GM23338 (cell line): ENCODE results near the gene PADI1.

Experiments
- EZH2 ChIP-seq: fragments of 200-600 bp; sonication (generic); IDR thresholded peaks from one replicate; pipeline ENCODE4 v1.8.0; 2017; ENCODE audit warnings: antibody characterized with exemption, mild to moderate bottlenecking, low read depth; ENCODE audit not compliant: unreplicated experiment
- JUNB ChIP-seq: IDR thresholded peaks from one replicate; pipeline ENCODE4 v1.6.1; 2016; ENCODE audit warnings: antibody characterized with exemption; ENCODE audit not compliant: unreplicated experiment
- NANOG ChIP-seq: IDR thresholded peaks from 2 replicates; pipeline ENCODE4 v1.6.1; 2016; ENCODE audit warnings: antibody characterized with exemption, borderline replicate concordance
- POLR2AphosphoS5 ChIP-seq: IDR thresholded peaks from 2 replicates; pipeline ENCODE4 v1.6.1; 2016; ENCODE audit warnings: antibody characterized with exemption, low read depth
- TF ChIP-seq, protein P1 (sequence below), 2 experiments: fragments of 200-600 bp in 1 of 2; sonication (generic) in 1 of 2; conservative IDR thresholded peaks; 2 replicates each; pipeline versions ENCODE4 v1.5.1 to v1.6.1; 2016 to 2017; ENCODE audit warnings: antibody characterized with exemption in 2 of 2, low read depth in 2 of 2, mild to moderate bottlenecking in 2 of 2, moderate library complexity in 1 of 2
- TF ChIP-seq, protein P2 (sequence below): IDR thresholded peaks from one replicate; pipeline ENCODE4 v1.6.1; 2018; ENCODE audit warnings: antibody characterized with exemption; ENCODE audit not compliant: unreplicated experiment

DNA sequence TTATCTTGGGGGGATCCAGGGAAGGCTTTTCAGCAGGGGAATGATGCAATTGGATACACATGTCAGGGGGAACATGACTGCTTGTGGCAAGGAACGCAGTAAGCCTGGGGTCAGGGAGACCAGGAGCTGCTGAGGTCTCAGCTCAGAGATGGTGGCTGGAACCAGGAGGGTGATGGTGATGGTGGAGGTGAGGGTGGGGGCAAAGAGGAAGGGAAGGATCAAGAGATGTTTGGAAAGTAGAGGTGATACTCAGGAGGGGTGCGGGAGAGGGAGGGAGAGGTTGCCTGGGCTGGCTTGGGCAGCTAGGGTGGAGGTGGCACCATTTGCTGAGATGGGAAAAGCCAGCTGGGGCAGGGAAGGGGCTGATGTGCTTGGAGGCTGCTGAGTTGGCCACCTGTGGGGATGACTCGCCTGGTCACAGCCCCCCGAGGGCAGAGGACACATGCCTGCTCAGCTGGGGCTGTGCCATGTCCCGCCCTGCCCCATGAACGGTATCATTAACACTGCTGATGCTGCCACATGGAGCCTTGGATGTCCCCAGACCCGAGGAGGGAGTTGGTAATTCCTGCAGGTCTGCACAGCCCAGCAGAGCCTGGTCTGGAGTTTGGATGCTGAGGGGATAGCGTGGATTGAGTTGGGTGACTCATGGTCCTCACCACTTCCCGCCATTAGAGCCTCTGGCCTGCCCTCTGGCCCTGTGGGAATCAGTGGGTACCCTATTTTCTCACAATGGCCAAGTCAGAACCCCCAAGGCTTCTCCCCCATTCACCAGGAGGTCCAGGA is 6.3 kb upstream of the PADI1 start:
- TF ChIP-seq, protein P1, sequence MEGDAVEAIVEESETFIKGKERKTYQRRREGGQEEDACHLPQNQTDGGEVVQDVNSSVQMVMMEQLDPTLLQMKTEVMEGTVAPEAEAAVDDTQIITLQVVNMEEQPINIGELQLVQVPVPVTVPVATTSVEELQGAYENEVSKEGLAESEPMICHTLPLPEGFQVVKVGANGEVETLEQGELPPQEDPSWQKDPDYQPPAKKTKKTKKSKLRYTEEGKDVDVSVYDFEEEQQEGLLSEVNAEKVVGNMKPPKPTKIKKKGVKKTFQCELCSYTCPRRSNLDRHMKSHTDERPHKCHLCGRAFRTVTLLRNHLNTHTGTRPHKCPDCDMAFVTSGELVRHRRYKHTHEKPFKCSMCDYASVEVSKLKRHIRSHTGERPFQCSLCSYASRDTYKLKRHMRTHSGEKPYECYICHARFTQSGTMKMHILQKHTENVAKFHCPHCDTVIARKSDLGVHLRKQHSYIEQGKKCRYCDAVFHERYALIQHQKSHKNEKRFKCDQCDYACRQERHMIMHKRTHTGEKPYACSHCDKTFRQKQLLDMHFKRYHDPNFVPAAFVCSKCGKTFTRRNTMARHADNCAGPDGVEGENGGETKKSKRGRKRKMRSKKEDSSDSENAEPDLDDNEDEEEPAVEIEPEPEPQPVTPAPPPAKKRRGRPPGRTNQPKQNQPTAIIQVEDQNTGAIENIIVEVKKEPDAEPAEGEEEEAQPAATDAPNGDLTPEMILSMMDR (conservative IDR thresholded peaks at IDR 0.05; ENCODE audit: low read depth in 2 of 2) = no peak
- TF ChIP-seq EZH2 (no peak), POLR2AphosphoS5 (no peak), JUNB (no peak), NANOG (no peak)
- TF ChIP-seq, protein P2, sequence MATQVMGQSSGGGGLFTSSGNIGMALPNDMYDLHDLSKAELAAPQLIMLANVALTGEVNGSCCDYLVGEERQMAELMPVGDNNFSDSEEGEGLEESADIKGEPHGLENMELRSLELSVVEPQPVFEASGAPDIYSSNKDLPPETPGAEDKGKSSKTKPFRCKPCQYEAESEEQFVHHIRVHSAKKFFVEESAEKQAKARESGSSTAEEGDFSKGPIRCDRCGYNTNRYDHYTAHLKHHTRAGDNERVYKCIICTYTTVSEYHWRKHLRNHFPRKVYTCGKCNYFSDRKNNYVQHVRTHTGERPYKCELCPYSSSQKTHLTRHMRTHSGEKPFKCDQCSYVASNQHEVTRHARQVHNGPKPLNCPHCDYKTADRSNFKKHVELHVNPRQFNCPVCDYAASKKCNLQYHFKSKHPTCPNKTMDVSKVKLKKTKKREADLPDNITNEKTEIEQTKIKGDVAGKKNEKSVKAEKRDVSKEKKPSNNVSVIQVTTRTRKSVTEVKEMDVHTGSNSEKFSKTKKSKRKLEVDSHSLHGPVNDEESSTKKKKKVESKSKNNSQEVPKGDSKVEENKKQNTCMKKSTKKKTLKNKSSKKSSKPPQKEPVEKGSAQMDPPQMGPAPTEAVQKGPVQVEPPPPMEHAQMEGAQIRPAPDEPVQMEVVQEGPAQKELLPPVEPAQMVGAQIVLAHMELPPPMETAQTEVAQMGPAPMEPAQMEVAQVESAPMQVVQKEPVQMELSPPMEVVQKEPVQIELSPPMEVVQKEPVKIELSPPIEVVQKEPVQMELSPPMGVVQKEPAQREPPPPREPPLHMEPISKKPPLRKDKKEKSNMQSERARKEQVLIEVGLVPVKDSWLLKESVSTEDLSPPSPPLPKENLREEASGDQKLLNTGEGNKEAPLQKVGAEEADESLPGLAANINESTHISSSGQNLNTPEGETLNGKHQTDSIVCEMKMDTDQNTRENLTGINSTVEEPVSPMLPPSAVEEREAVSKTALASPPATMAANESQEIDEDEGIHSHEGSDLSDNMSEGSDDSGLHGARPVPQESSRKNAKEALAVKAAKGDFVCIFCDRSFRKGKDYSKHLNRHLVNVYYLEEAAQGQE = no peak
